Activated T-cell treated with anti-CD3 and anti-CD28 coated beads for 24 hours (primary cell): Measurements from ENCODE around the gene GPC3.

Experiments used
- DNase-seq: peaks from one replicate; pipeline ENCODE4 v3.0.0-alpha.2; 2020; ENCODE audit warnings: low read depth

The GPC3 gene

DNA sequence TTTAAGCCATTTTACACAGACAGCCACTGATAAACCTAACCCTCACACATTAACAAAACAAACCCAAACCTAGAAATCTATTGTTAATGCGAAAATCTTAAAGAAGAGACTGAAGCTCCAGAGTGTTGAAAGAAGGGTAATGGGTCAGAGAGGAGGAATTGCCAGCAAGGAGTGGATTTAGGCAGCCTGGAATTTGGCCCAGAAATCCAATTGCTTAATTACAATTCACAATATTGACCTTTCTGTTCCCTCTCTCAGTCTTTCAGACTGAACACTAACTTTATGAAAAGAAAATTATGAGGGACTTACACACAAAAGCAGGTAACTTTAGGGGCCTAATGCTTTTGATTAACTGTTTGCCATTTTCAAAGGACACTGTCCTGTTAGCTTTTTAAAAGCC, 384.9 kb downstream of the GPC3 start:
- no peak for DNase-seq

DNA sequence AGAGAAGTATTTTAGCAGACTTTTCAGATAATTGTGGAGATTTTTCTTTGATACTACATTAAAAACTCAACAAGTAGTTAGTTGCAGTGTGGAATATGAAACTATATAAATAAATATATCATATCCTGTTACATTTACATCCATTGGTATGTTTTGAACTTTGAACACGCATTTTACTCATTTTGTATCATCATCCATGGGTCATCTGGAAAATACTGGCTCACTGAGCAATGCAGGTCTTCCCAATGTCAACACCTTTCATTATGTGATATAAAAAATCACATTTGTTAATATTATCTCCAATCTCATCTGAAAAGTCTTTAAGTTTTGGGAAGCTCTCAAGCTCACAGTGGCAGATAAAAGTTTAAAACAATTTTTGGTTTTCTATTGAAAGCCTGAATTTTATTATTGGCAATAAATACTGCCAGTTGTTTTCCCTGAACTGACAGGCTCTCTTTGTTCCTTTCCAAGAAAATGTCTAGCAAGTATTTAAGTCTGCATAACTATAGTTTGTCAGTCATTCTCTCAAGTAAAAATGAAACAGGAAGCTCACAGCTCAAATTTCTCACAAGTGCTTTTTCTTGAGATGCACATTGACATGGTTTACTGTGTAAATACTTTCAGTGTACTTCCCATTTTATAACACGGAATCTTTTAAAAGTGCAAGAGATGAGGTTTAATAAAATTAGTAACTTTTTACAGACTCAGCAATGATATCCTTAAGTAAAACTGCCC, 386.6 kb downstream of the GPC3 start:
- DNase-seq: no peak

DNA sequence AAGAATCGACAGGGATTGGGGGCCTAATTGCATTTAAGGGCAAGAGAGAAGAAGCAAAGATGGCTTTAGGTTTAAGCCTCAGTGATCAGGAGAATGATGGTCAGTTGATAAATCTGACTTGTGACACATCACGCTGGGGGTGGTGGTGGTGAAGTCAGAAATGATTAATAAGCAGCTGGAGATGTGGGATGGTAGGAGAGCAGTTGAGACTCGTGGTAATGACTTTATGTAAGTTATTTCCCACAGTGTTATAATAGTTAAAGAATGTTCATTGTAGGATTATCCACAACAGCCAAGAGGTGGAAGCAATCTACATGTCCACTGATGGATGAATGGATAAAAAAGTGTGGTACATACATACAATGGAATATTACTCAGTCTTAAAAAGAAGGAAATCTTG, 391.2 kb downstream of the GPC3 start:
- DNase-seq: no peak

DNA sequence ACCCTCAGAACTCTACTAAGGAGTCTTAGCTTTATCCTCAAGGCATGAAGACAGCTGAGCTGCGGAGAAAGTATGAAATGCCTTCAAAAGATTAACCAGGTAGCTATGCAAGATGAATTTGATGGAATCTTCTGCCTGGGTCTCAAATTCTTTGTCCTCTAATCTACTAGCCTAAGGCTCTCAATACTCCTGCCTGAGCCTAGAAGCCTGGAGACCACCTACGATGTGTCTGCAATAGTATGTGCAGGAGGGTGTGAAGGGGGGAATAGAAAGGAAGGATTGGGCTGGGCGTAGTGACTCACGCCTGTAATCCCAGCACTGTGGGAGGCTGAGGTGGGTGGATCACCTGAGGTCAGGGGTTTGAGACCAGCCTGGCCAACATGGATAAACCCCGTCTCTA, 391.9 kb downstream of the GPC3 start:
- DNase-seq: no peak

DNA sequence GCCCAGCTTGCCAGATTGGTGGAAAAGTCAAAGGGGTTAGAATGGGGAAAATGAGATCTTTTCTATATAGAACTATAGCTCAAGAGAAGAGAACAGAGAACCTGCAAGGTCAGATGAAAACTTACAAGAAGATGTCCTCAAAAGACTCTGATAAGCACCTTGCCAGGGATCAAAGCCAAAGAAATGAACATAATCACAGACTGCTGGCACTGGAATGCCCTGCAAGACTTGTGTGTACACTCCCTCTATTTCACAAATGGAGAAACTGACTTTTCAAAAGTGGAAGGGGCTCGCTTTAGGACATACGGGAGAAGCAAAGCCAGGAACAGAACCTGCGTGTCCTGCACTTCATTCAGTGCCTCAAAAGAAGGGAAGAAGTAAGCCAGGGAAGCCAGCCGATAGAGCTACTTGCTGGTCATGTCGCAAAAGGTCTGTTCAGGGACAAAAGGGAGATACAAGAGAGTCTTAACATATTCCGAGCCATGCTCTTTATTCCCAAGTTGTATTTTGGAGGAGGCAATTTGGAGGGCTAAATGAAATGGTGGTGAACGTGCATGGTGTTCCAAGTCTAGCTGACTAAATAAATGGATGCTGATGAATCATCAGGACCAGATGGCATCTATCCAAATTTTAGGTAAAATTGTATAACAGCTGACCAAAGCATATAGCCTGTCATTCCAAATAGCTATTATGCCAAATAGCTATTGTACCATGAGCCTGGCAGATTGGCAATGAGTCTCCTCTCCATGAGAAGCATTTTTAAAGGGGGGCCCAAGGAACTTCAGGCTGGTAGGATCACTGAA, 394.5 kb downstream of the GPC3 start:
- no peak for DNase-seq

DNA sequence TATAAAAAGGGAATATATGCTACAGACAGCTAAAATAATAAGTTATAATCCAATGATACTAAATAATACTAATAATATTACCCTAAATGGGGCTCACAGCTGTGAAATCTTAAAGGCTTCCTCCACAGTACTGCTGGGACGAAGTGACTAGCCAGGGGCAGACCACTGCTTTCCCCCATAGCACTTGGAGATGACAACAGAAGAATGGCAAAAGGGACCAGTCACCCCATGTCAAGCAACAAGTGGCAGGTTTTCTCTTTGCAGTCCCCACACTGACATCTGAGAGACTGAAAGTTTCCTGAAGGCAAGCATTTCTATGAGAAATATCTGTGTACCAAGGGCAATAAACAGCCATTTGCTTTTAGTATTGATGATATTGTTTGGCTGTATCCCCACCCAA, 396.6 kb downstream of the GPC3 start:
- DNase-seq: no peak

DNA sequence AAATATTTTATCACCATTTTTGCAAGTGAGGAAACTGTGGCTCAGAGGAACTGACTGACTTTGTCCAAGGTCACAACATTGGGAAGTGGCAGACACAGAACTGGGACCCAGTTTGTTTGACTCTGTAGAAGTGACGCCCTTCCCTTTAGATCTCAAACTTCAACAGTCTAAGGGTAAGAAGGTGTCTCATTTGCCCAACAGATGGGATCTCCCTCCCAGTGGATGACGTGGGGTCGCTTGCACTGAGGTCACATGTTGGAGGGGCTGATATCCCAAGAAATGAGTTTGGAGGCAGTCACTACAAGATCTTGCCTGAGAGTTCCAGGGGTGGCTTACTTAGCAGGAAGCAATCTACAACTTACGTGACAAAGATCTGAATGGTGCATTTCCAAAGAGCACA, 397.6 kb downstream of the GPC3 start:
- no peak for DNase-seq

DNA sequence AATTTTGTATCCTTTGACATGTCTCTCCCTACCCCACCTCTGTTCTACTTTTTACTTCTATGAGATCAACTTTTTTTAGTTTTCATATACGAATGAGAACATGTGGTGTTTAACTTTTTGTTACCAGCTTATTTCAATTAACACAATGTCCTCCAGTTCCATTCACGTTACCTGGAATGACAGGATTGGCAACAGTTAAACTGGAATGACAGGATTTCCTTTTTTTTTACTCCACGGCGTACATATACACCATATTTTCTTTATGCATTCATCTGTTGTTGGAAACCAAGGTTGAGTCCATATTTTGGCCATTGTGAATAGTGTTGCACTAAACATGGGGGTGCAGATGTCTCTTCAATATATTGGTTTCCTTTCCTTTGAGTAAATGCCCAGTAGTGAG, 398.3 kb downstream of the GPC3 start:
- no peak for DNase-seq

DNA sequence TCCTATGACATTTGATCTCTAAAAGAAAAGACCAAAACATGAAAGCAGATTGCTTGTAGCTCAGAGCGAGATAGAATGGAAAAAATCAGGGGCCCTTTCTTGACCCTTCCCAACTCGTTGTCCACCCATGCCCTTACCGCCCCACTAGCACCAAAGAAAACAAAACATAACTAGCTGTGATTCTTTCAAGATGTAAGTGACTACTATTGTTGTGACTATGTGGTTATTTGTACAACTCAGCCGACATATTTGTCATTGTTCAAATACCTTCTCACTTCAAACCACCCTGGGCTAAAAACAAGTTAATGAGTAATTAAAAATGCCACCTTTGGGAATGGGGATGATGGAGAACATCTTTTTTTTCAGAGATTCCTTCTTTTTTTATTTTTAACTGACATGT, 399.0 kb downstream of the GPC3 start:
- no peak for DNase-seq

DNA sequence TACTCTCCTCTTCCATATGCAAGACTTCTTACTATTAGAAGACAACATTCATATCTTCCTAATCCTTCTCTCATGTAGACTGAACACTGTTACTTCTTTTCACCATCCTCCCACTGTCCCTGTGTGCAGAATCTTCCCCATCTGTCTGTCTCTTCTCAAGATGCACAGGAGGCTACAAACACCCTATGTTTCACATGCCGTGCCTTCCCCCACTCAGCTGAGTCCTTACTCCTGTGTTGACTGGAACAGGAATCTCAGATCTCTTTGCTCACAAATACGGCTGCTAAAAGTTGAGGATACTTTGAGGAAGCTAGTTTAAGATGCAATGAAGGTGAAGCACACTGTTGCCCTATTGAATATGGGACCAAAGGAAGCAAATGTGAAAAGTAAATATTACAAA, 401.6 kb downstream of the GPC3 start:
- no peak for DNase-seq

DNA sequence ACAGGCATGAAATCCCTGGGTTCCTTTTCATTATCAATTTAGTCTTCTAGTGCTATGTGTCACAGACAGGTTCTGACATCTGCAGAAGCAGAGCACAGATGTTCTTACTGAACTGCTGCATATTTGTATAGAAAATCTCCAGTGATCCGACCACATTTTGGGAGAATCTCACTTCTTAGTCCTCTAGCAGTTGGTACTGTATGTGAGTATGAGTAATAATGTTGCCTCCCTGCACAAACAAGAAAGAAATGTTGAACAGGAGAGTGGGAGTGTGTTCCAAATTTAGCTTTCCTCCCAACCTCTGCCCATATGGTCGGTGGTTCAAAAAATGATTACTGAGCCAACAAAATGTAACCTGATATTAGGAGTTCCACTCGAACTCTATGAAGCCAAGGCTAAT, 404.8 kb downstream of the GPC3 start:
- no peak for DNase-seq

DNA sequence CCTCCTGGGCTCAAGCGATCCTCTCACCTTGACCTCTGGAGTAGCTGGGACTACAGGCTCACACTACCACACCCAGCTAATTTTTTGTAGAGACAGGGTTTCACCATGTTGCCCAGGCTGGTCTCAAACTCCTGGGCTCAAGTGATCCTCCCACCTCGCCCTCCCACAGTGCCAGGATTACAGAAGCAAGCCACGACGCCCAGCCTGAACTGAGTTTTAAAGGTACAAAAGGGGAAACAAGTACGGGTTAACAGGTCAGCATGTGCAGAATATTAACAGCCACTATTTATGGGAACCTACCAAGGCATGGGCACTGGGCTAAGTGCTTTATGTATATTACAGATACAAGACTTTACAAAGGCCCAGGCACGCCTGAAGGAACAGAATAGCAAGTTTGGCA, 405.8 kb downstream of the GPC3 start:
- no peak for DNase-seq

DNA sequence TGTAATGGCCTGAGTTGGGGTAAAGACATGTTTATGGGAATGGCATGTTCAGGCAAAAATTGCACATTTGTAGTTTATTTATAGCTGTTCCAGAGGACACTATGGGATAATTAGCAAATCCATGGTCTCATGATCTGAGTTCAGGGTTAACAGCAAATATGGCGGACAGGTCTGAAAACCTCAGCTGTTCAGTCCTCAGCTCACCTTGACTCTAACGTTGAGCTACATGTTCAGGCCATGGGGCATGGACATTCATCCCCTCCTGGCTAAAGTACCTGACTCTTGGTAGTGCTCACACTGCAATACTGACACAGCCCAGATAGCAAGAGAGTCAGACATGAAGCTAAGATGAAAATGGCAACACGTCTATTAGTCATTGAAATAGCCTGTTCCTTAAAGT, 408.5 kb downstream of the GPC3 start:
- DNase-seq: no peak

DNA sequence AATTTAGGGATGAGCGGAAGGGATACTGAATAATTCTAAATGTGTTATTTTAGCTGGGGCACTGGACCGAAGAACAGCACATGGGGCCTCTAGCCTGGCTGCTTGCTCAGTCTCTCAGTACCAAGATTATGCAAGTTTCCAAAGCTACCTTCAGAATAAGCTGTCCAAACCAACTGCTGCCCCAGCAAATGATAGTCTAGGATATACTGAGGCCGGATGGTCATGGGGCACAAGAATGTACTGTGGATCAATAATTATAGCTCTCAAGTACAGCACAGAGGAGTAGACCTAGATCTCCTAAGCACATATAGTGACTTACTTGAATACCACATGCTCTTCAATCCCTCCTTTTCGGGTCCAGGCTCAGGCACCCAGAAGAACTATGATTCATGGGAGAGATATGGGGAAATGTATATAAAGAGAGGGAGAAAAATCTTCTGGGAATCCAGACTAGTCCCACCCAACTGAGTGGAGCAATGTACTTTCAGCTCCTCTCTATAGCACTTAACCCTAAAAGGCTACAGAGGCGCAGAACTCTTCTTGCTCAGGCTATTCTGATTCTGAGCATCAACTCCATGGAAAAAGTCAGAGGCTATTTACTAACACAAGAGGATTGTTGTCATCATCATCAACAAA, 409.8 kb downstream of the GPC3 start:
- no peak for DNase-seq

DNA sequence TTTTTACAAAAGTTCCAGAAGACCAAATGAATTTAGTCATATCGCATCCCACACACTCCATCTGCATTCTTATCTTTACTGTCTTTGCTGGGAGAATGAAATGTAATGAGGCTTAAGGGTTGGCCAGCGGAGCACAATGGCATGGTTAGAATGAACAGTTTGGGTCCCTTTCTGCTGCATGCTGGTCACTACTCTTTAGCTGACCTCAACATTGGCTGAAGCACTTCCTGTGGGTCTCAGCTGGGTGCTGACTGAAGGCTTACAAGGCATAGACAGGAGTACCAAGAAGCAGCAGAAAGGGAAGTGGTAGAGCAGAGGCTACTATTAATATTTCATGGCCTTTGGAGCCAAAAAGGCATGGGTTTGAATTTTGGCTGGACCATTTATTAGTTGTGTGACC, 410.7 kb downstream of the GPC3 start:
- no peak for DNase-seq

DNA sequence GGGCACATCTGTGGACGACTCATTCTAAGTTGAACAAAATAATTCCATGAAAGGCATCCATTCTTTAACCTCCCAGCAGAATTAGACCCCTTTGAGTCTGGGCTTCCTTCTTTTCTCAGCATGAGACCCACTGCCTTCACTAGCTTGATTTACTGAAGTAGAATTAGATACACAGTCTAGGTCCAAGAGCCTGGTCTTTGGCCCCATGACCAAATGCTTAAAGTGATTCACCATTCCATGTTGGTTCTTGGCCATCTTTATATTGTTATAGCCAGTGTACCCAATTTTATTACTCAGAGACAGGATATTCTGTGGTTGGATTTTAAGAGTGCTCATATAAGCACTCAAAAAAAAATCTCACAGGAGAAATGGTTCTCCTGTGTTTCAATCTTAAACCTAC, 414.8 kb downstream of the GPC3 start:
- no peak for DNase-seq

DNA sequence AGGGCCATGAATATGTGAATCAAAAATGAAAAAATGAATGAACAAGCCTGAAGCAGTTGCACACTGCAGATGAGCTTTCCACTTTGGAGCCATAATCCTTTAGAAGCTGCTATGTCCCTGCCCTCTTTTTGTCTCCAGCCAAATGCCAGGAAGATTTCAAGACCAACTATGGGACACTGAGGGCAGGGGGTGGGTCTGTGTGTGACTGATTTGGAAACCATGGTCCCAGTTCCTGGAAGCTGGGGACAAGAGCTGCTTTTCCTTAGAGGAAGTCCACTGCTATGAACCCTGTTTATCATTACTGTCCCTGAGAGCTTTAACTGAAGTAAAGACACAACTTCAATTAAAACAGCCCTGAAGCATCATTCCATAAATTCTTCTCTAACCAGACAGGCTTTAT, 416.2 kb downstream of the GPC3 start:
- no peak for DNase-seq

DNA sequence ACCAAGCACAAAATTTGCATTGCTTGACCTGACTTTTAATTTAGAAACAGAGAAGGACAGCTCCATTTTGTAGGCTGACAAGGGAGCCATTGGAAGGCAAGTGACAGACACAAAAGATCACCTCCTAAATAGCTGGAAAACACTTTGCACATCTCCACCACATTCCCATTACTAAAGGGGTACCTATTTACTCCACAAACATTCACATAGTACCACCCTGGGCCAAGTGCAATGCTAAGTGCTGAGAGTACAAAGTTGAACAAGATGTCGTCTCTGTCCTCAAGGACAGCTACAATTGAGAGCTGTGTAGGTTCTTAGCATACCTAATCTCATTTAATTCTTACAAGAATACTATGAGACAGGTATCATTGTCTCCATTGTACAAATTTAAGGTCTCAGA, 417.3 kb downstream of the GPC3 start:
- no peak for DNase-seq

DNA sequence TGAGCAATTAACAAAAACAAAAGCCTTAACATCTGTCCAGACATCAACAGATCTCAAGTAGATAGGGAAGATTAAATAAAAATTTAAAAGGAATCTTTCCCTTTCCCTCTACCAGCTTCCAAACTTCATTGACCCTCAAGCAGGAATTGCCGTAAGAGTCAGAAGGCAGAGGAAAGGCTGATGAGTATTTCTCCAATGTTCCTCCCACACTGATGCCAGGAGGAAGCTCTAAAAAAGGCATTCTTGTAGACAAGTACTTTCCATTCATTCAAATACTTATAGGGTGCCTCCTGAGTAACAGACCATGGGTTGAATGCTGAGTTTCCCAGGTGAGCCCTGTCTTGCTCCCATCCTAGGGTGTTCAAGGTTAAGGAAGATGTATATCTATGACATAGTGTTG, 418.5 kb downstream of the GPC3 start:
- DNase-seq: no peak

DNA sequence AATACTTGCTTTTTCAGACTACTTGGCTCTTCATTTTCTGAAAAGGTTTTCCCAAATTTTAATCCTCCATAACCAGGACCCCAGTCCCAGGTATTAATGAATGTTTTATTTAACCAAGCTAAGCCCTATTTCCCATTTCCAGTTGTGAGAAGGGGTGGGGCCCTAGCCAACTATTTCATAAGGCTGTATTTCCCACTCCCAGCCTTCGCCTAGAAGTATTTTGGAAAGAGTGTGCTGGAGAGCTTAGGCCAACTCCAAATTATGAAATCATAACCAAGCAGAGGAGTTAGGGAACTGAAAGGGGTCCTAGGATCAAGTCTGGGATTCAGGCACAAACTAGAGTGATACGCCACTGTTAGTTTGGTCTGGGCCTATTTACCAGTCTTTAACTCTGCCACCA, 421.7 kb downstream of the GPC3 start:
- no peak for DNase-seq

DNA sequence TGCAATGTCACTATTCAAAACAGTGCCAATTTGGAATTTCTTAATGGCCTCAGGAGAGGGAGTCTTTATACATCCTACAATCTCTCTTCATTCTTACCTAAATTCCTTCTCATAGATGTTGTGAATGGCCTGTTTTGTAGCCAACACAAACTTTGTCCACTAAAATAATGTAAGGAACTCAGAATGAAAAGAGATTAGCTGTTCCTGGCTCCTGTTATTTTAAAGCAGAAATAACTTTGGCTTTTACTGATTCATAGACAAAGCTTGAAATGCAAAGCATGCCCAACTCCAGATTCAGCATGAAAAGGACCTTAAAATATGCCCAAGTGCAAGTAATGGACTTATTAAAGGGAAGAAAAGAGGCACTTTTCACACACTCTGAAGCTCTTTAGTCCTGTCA, 424.1 kb downstream of the GPC3 start:
- DNase-seq: no peak

DNA sequence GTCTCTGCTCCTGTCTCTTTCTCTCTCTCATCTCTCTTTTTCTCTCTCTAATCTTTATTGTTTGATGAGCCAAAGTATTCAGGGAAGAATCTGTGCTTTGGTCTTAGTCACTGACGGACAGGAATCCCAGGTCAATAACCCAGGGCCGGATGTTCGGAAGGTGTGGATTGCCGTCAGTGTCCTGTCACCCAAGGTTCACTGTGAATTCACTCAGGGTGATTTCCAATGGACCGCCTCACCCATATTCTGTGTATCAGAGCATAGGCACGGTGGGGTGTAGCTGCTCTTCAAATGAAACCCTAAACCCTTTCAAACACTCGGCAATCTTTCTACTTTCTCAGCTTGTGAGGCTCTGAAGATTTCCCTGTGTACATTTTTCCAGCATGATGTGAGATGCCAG, 425.5 kb downstream of the GPC3 start:
- no peak for DNase-seq

DNA sequence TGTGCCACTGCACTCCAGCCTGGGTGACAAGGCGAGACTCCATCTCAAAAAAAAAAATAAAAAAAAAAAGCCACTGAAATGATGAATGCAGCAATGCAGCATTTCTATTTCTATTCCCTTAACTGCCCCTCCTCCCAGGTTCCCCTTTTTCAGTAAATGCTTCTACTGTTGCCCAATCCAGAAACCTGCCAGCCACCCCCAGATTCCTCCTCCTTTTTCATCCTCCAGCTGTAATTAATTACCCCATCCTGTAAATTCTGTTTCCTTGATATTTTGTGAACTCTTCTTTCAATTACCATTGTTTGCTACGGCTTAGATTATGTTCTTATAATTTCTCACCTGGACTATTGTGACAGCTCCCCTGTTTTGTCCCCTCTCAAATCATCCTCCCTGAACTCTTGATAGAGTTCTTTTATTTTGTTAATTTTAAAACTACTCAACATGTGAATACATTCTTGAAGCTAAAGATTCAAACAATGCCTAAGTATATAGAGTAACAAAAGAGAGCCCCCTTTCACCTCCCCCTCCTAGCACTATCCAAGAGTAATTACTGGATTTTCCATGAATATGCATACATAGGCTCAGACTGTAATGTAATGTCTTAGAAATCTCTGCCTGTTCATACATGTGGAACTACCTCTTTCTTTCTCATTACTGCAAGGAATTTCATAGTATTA, 429.5 kb downstream of the GPC3 start:
- no peak for DNase-seq
